B cell (primary cell): ENCODE measurements around the gene LRRC57.

ENCODE experiments used
- EZH2 ChIP-seq: IDR thresholded peaks from 2 replicates; pipeline ENCODE4 v1.6.1; 2012; ENCODE audit warnings: borderline replicate concordance, low read depth, mild to moderate bottlenecking, moderate library complexity, low read length; ENCODE audit not compliant: insufficient read depth, poor library complexity, severe bottlenecking
- TF ChIP-seq, protein P1 (sequence below): fragments of 200-600 bp; IDR thresholded peaks from one replicate; pipeline ENCODE4 v1.8.0; 2022; ENCODE audit warnings: antibody characterized with exemption, mild to moderate bottlenecking

DNA sequence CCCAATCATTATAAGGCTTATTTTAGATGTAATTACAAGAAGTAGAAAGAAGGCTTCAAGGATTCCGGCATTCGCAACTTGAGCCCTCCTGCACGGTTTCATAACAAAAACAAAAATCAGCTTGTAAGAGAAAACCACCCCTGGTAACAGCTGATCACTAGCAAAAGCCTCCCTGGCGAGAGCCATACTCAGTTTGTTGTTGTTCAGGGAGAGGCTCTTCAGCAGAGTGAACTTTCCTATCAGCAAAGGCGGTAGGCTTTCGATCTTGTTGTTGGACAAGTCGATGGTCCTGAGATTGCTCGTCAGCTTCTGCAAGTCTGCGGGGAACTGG, 710 bp downstream of the LRRC57 start:
- TF ChIP-seq, protein P1, sequence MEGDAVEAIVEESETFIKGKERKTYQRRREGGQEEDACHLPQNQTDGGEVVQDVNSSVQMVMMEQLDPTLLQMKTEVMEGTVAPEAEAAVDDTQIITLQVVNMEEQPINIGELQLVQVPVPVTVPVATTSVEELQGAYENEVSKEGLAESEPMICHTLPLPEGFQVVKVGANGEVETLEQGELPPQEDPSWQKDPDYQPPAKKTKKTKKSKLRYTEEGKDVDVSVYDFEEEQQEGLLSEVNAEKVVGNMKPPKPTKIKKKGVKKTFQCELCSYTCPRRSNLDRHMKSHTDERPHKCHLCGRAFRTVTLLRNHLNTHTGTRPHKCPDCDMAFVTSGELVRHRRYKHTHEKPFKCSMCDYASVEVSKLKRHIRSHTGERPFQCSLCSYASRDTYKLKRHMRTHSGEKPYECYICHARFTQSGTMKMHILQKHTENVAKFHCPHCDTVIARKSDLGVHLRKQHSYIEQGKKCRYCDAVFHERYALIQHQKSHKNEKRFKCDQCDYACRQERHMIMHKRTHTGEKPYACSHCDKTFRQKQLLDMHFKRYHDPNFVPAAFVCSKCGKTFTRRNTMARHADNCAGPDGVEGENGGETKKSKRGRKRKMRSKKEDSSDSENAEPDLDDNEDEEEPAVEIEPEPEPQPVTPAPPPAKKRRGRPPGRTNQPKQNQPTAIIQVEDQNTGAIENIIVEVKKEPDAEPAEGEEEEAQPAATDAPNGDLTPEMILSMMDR = no peak
- TF ChIP-seq EZH2 = no peak
